ENCODE results near the gene PLXNA2. TPM values are rescaled to one million over a fixed set of nuclear protein-coding genes. Genes with fewer than 3 reads are reported as not detected.
A peak's percentile ranks its signal among the peaks of the same experiment; 100 is the strongest.

Gene PLXNA2
- total and polyA plus RNA-seq, 2 of the 13 experiments (the other 11 are each of a cell fraction or from before 2014, with no cell fraction given), result 1.1 to 2.1 TPM

GRCh38 chr1:208170252-208170651 is 73.9 kb downstream of the PLXNA2 start:
- BruUV-seq (replicated peaks), result no TSS peak
- peaks cover 90% of the 10 kb centered on the region for H3K4me1 ChIP-seq (ENCODE audit: insufficient read depth, low read length)
- no peaks in the 10 kb centered on the region for H3K79me2 ChIP-seq (ENCODE audit: insufficient read depth, low read length)
- no peaks in the 10 kb centered on the region for H3K36me3 ChIP-seq (replicated peaks in 1 of 2; ENCODE audit: control insufficient read depth in 1 of 2, insufficient read depth in 2 of 2, low read length in 2 of 2)
- DNase-seq (ENCODE audit: low spot score), result no peak
- intact Hi-C loops (cut with micrococcal nuclease; ENCODE audit: unreplicated experiment), result loop anchor here (5.0 kb wide), 1 partner anchor 38 kb away; no protein-coding TSS in a partner anchor
- TF ChIP-seq PBX2 (CRISPR knock-in tag; IDR thresholded peaks at IDR 0.05), result peak; percentile 77
- no peak for TF ChIP-seq TBX2 (CRISPR knock-in tag; IDR thresholded peaks at IDR 0.05; ENCODE audit: borderline replicate concordance)
- TF ChIP-seq ZNF687 (CRISPR knock-in tag; IDR thresholded peaks at IDR 0.05), result peak; percentile 48
- no peak for TF ChIP-seq TBX3 (IDR thresholded peaks at IDR 0.05; ENCODE audit: borderline replicate concordance)
- no peak overlapping the region for H3K4me2 ChIP-seq (ENCODE audit: low read depth, low read length)
- no peaks in the 10 kb centered on the region for H3K27me3 ChIP-seq (ENCODE audit: control insufficient read depth in 1 of 2, insufficient read depth in 2 of 2, low read length in 2 of 2)
- no peaks in the 10 kb centered on the region for H3K9me3 ChIP-seq (ENCODE audit: low read length)
- no peak overlapping the region for H3K9ac ChIP-seq (ENCODE audit: insufficient read depth, low read depth, low read length)
- no peak overlapping the region for H2AFZ ChIP-seq (ENCODE audit: low read length)
- in situ Hi-C loops (cut with HindIII; ENCODE audit: extremely low pct_ligation_motif_present, low pct_unique_long_range_greater_than_20kb), result no loop called here
- no peaks in the 10 kb centered on the region for H4K20me1 ChIP-seq (ENCODE audit: insufficient read depth, low read length)
- H3K27ac ChIP-seq (ENCODE audit: extremely low read length, insufficient read depth, low read length), result no peak overlapping the region
- POLR2A ChIA-PET, result no interaction called here
- H3K4me3 ChIP-seq (replicated peaks in 1 of 3; ENCODE audit: insufficient read depth in 1 of 3, low read depth in 2 of 3, low read length in 3 of 3), result no peak overlapping the region
- 38% methylated on average over 4 of the region's 4 CpGs for WGBS (ENCODE audit: low lambda C conversion rate)
- no peak for FAIRE-seq
- CTCF ChIA-PET (ENCODE audit: low intra/inter-chr PET ratio, low total read pairs), result no interaction called here
- ATAC-seq, result no peak

Data from HepG2 (cell line).